ENCODE data around the gene LIPF.

- TF ChIP-seq POLR2A (IDR thresholded peaks at IDR 0.05; ENCODE audit: low read length), result no peak
- TF ChIP-seq GATA1 (IDR thresholded peaks at IDR 0.05; ENCODE audit: low read depth, low read length), result no peak
Measured at GRCh38 chr10:88670497-88670896, 6.3 kb downstream of the LIPF start.

All from erythroblast (primary cell).